K562 (cell line): ENCODE results near the gene YIPF5. TPM values are rescaled to one million over a fixed set of nuclear protein-coding genes. Genes with fewer than 3 reads are reported as not detected.

Experiments
- TCFL5 ChIP-seq: fragments of 250-450 bp; sonication (Bioruptor Pico); conservative IDR thresholded peaks from 2 replicates; pipeline ENCODE4 v1.6.1; 2021; ENCODE audit warnings: mild to moderate bottlenecking, moderate library complexity, matching md5 sums
- ZNF830 ChIP-seq: fragments of 250-450 bp; sonication (Bioruptor Pico); IDR thresholded peaks from 2 replicates; pipeline ENCODE4 v1.5.0; 2021; ENCODE audit warnings: mild to moderate bottlenecking
- polyA plus RNA-seq, 8 experiments: library from polyadenylated mRNA; depleted of rRNA in 4 of 8; stranded (reverse) in 5 of 8; unstranded in 3 of 8; fragments of >200 nt; fragmentation: Nextera tagmentation in 2 of 8; fragmentation: Illumina TruSeq in 1 of 8; extraction: Ambion mirVana in 2 of 8; extraction: Trizol in 1 of 8; gene quantifications; 2 replicates each; pipeline versions ENCODE4 v1.2.1 to v1.2.3, GENCODE V29; 2011 to 2014; ENCODE audit warnings: inconsistent platforms in 1 of 8, missing spikeins in 1 of 8
- total RNA-seq, 7 experiments: library from RNA; depleted of rRNA in 6 of 7; stranded (reverse); fragments of >200 nt in 6 of 7; fragmentation: Illumina TruSeq in 2 of 7; extraction: Trizol in 2 of 7; gene quantifications; 2 replicates each; pipeline versions ENCODE4 v1.2.1 to v1.2.3, GENCODE V29; 2011 to 2021; ENCODE audit warnings: low replicate concordance in 1 of 7
- TF ChIP-seq, protein P1 (sequence below), 2 experiments: fragments of 450-650 bp; formaldehyde crosslinking in 1 of 2; IDR thresholded peaks; 2 replicates each; pipeline versions ENCODE4 v1.4.0 to v1.6.1; 2014 to 2020; ENCODE audit warnings: mild to moderate bottlenecking in 2 of 2, borderline replicate concordance in 1 of 2, low read depth in 1 of 2

Gene YIPF5
- total and polyA plus RNA-seq, 9 of the 15 experiments (the other 6 are each of a cell fraction or from before 2014, with no cell fraction given): 12.1 to 52.9 (median 33.7) TPM

DNA sequence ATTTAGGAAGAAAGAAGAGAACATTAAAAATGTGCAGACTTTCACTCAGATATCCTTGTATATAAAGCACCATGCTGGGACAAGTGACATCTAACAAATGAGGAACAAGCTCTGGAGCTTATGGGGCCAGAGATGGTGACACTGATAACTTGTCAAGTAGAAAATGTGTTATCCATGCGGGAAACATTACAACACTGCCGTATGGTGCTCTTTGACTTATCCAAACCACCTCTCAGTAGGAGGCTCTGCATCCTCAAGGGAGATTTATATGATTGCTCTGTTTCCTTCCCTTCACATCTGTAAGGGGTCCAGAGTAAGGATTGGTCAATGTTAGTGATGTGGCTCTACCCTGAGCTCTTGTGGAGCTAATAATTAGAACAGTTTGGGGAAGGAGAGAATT, 23.7 kb upstream of the YIPF5 start (continued):
- TF ChIP-seq, protein P1, sequence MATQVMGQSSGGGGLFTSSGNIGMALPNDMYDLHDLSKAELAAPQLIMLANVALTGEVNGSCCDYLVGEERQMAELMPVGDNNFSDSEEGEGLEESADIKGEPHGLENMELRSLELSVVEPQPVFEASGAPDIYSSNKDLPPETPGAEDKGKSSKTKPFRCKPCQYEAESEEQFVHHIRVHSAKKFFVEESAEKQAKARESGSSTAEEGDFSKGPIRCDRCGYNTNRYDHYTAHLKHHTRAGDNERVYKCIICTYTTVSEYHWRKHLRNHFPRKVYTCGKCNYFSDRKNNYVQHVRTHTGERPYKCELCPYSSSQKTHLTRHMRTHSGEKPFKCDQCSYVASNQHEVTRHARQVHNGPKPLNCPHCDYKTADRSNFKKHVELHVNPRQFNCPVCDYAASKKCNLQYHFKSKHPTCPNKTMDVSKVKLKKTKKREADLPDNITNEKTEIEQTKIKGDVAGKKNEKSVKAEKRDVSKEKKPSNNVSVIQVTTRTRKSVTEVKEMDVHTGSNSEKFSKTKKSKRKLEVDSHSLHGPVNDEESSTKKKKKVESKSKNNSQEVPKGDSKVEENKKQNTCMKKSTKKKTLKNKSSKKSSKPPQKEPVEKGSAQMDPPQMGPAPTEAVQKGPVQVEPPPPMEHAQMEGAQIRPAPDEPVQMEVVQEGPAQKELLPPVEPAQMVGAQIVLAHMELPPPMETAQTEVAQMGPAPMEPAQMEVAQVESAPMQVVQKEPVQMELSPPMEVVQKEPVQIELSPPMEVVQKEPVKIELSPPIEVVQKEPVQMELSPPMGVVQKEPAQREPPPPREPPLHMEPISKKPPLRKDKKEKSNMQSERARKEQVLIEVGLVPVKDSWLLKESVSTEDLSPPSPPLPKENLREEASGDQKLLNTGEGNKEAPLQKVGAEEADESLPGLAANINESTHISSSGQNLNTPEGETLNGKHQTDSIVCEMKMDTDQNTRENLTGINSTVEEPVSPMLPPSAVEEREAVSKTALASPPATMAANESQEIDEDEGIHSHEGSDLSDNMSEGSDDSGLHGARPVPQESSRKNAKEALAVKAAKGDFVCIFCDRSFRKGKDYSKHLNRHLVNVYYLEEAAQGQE (IDR thresholded peaks at IDR 0.05; ENCODE audit: borderline replicate concordance): no peak
- TF ChIP-seq, protein P1 (CRISPR knock-in tag; IDR thresholded peaks at IDR 0.05; ENCODE audit: low read depth): no peak
- TF ChIP-seq TCFL5 (no peak), ZNF830 (CRISPR knock-in tag) (no peak)
- TF ChIP-seq, all 486 proteins: peak for 0
